Neural cell (in vitro differentiated cells): ENCODE measurements around the gene NAGA. TPM values are rescaled to one million over a fixed set of nuclear protein-coding genes. Genes with fewer than 3 reads are reported as not detected.
A peak's percentile ranks its signal among the peaks of the same experiment; 100 is the strongest.
"Not testable (repeated sequence)": the region's sequence is repeated elsewhere in the genome, so short reads cannot be mapped to it uniquely, and the experiment has no call there.

Experiments
- H2AFZ ChIP-seq: fragments of 200-600, 300-800 bp; sonication (generic), shearing (Covaris generic); 2 replicates; pipeline ENCODE4 v1.6.0; 2014; ENCODE audit warnings: low read depth, mild to moderate bottlenecking, antibody characterized with exemption, low read length, moderate library complexity
- H3F3A ChIP-seq: fragments of 200-600 bp; shearing (Covaris generic); 2 replicates; pipeline ENCODE4 v1.6.1; 2016; ENCODE audit warnings: mild to moderate bottlenecking, moderate library complexity, mixed read lengths, antibody characterized with exemption, low read length; ENCODE audit not compliant: insufficient read depth, poor library complexity, severe bottlenecking
- H3K27ac ChIP-seq: fragments of 200-600, 300-800 bp; sonication (generic), shearing (Covaris generic); 2 replicates; pipeline ENCODE4 v1.5.1; 2014; ENCODE audit warnings: mild to moderate bottlenecking, low read length, moderate library complexity
- H3K27me3 ChIP-seq: fragments of 300-800, 200-600 bp; sonication (generic), shearing (Covaris generic); 2 replicates; pipeline ENCODE4 v1.6.0; 2014; ENCODE audit warnings: mild to moderate bottlenecking, low read depth, low read length, moderate library complexity; ENCODE audit not compliant: insufficient read depth
- H3K36me3 ChIP-seq: fragments of 300-800, 200-600 bp; sonication (generic), shearing (Covaris generic); 2 replicates; pipeline ENCODE4 v1.5.1; 2014; ENCODE audit warnings: mild to moderate bottlenecking, antibody characterized with exemption, low read length, moderate library complexity; ENCODE audit not compliant: insufficient read depth
- H3K4me2 ChIP-seq: fragments of 300-800, 200-600 bp; sonication (generic), shearing (Covaris generic); 2 replicates; pipeline ENCODE4 v1.6.0; 2014; ENCODE audit warnings: mild to moderate bottlenecking, low read length
- H3K4me3 ChIP-seq: fragments of 300-800, 200-600 bp; sonication (generic), shearing (Covaris generic); 2 replicates; pipeline ENCODE4 v1.5.1; 2014; ENCODE audit warnings: mild to moderate bottlenecking, low read length, moderate library complexity
- H3K79me2 ChIP-seq: fragments of 200-600 bp; shearing (Covaris generic); replicated peaks from 2 replicates; pipeline ENCODE4 v1.6.0; 2014; ENCODE audit warnings: mild to moderate bottlenecking, low read length, moderate library complexity; ENCODE audit not compliant: insufficient read depth
- H3K9ac ChIP-seq: fragments of 300-800, 200-600 bp; sonication (generic), shearing (Covaris generic); 2 replicates; pipeline ENCODE4 v1.6.1; 2016; ENCODE audit warnings: mild to moderate bottlenecking, low read length, mixed read lengths
- H3K9me2 ChIP-seq: fragments of 200-600 bp; shearing (Covaris generic); 2 replicates; pipeline ENCODE4 v1.6.1; 2016; ENCODE audit warnings: mild to moderate bottlenecking, low read length, mixed read lengths; ENCODE audit not compliant: insufficient read depth
- H3K9me3 ChIP-seq: fragments of 200-600, 300-800 bp; sonication (generic), shearing (Covaris generic); 2 replicates; pipeline ENCODE4 v1.6.1; 2016; ENCODE audit warnings: mild to moderate bottlenecking, mixed run types, low read length, moderate library complexity, mixed read lengths
- H4K20me1 ChIP-seq: fragments of 200-600 bp; shearing (Covaris generic); 2 replicates; pipeline ENCODE4 v1.6.1; 2016; ENCODE audit warnings: mild to moderate bottlenecking, mixed run types; ENCODE audit not compliant: insufficient read depth
- EP300 ChIP-seq: fragments of 450-650 bp; conservative IDR thresholded peaks from 2 replicates; pipeline ENCODE4 v1.6.1; 2014; ENCODE audit warnings: antibody characterized with exemption, mild to moderate bottlenecking, moderate library complexity; ENCODE audit not compliant: poor library complexity, severe bottlenecking
- EZH2 ChIP-seq: fragments of 200-600, 300-800 bp; shearing (Covaris generic), sonication (generic); IDR thresholded peaks from 2 replicates; pipeline ENCODE4 v1.6.1; 2014; ENCODE audit warnings: antibody characterized with exemption, low read length, borderline replicate concordance, mild to moderate bottlenecking; ENCODE audit not compliant: insufficient read depth, poor library complexity, severe bottlenecking
- MXI1 ChIP-seq: fragments of 450-650 bp; conservative IDR thresholded peaks from 2 replicates; pipeline ENCODE4 v1.6.1; 2014; ENCODE audit warnings: antibody characterized with exemption, mild to moderate bottlenecking; ENCODE audit not compliant: poor library complexity, severe bottlenecking
- POLR2AphosphoS5 ChIP-seq: IDR thresholded peaks from 2 replicates; pipeline ENCODE4 v1.6.1; 2012
- RAD21 ChIP-seq: fragments of 450-650 bp; conservative IDR thresholded peaks from 2 replicates; pipeline ENCODE4 v1.6.1; 2014; ENCODE audit warnings: antibody characterized with exemption, mild to moderate bottlenecking, moderate library complexity
- SMC3 ChIP-seq: fragments of 450-650 bp; conservative IDR thresholded peaks from 2 replicates; pipeline ENCODE4 v1.6.1; 2014; ENCODE audit warnings: antibody characterized with exemption, mild to moderate bottlenecking, moderate library complexity; ENCODE audit not compliant: poor library complexity
- TAF1 ChIP-seq: IDR thresholded peaks from 2 replicates; pipeline ENCODE4 v1.6.1; 2012; ENCODE audit warnings: low read depth
- polyA plus RNA-seq: library from polyadenylated mRNA; depleted of rRNA; stranded (reverse); fragments of >200 nt; gene quantifications from 2 replicates; pipeline ENCODE4 v1.2.3, GENCODE V29; 2014
- TF ChIP-seq, protein P1 (sequence below): IDR thresholded peaks from 2 replicates; pipeline ENCODE4 v1.6.1; 2012; ENCODE audit warnings: borderline replicate concordance
- TF ChIP-seq, protein P2 (sequence below): fragments of 450-650 bp; IDR thresholded peaks from 2 replicates; pipeline ENCODE4 v1.5.1; 2014; ENCODE audit warnings: antibody characterized with exemption, mild to moderate bottlenecking, moderate library complexity; ENCODE audit not compliant: poor library complexity, severe bottlenecking

The NAGA gene
- polyA plus RNA-seq, 1 donor from 2014 or later: 8.8 TPM

DNA sequence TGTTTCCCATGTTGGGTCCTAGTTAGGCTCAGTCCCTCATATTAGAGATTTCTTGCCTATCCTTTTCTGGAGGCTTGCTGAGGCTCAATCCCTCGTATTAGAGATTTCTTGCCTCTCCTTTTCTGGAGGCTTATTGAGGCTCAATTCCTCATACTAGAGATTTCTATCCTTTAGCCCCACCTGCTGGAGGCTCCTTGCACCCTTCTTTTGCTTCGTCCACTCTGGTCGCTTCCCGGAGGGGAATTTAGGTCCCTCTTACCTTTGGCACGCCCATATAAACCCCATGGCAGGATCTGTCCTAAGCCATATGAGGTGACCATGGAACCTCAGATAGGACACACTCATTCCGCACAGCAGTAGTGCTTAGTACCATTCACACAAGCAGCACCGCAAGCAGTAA lies 44.1 kb upstream of the NAGA start:
- Histone ChIP-seq H3F3A (no peaks in the 10 kb centered on the region), H3K9me2 (no peaks in the 10 kb centered on the region), H3K4me3 (no peak overlapping the region), H3K27me3 (no peaks in the 10 kb centered on the region), H2AFZ (no peak overlapping the region), H3K36me3 (no peaks in the 10 kb centered on the region), H3K9ac (no peak overlapping the region), H3K4me2 (no peak overlapping the region), H3K79me2 (no peaks in the 10 kb centered on the region), H4K20me1 (no peaks in the 10 kb centered on the region), H3K27ac (no peak overlapping the region), H3K9me3 (no peaks in the 10 kb centered on the region)
- TF ChIP-seq POLR2AphosphoS5 (no peak), MXI1 (no peak), EZH2 (no peak), EP300 (no peak), SMC3 (peak; percentile 62), RAD21 (peak; percentile 59), TAF1 (no peak)
- TF ChIP-seq, protein P1, sequence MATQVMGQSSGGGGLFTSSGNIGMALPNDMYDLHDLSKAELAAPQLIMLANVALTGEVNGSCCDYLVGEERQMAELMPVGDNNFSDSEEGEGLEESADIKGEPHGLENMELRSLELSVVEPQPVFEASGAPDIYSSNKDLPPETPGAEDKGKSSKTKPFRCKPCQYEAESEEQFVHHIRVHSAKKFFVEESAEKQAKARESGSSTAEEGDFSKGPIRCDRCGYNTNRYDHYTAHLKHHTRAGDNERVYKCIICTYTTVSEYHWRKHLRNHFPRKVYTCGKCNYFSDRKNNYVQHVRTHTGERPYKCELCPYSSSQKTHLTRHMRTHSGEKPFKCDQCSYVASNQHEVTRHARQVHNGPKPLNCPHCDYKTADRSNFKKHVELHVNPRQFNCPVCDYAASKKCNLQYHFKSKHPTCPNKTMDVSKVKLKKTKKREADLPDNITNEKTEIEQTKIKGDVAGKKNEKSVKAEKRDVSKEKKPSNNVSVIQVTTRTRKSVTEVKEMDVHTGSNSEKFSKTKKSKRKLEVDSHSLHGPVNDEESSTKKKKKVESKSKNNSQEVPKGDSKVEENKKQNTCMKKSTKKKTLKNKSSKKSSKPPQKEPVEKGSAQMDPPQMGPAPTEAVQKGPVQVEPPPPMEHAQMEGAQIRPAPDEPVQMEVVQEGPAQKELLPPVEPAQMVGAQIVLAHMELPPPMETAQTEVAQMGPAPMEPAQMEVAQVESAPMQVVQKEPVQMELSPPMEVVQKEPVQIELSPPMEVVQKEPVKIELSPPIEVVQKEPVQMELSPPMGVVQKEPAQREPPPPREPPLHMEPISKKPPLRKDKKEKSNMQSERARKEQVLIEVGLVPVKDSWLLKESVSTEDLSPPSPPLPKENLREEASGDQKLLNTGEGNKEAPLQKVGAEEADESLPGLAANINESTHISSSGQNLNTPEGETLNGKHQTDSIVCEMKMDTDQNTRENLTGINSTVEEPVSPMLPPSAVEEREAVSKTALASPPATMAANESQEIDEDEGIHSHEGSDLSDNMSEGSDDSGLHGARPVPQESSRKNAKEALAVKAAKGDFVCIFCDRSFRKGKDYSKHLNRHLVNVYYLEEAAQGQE: no peak
- TF ChIP-seq, protein P2, sequence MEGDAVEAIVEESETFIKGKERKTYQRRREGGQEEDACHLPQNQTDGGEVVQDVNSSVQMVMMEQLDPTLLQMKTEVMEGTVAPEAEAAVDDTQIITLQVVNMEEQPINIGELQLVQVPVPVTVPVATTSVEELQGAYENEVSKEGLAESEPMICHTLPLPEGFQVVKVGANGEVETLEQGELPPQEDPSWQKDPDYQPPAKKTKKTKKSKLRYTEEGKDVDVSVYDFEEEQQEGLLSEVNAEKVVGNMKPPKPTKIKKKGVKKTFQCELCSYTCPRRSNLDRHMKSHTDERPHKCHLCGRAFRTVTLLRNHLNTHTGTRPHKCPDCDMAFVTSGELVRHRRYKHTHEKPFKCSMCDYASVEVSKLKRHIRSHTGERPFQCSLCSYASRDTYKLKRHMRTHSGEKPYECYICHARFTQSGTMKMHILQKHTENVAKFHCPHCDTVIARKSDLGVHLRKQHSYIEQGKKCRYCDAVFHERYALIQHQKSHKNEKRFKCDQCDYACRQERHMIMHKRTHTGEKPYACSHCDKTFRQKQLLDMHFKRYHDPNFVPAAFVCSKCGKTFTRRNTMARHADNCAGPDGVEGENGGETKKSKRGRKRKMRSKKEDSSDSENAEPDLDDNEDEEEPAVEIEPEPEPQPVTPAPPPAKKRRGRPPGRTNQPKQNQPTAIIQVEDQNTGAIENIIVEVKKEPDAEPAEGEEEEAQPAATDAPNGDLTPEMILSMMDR: peak; percentile 62

DNA sequence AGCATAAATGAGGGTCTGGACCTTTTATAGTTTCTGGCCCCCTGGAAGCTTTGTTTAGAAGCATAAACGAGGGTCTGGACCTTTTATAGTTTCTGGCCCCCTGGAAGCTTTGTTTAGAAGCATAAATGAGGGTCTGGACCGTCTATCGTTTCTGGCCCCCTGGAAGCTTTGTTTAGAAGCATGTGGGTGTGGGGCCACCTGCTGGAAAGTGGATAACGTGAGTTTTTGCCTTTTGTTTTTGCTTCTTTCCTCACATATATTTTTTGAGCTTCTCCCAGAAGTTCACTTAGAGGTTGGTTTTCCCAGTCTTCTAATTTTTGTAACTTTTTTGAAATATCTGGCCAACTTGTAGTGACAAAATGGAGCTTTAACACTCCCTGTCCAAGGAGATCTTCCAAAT lies 42.2 kb upstream of the NAGA start:
- H3K9ac ChIP-seq, H2AFZ ChIP-seq, H4K20me1 ChIP-seq, H3F3A ChIP-seq, H3K27ac ChIP-seq, H3K79me2 ChIP-seq, H3K36me3 ChIP-seq, H3K9me3 ChIP-seq, H3K4me2 ChIP-seq, H3K27me3 ChIP-seq, H3K9me2 ChIP-seq, H3K4me3 ChIP-seq: not testable (repeated sequence)

DNA sequence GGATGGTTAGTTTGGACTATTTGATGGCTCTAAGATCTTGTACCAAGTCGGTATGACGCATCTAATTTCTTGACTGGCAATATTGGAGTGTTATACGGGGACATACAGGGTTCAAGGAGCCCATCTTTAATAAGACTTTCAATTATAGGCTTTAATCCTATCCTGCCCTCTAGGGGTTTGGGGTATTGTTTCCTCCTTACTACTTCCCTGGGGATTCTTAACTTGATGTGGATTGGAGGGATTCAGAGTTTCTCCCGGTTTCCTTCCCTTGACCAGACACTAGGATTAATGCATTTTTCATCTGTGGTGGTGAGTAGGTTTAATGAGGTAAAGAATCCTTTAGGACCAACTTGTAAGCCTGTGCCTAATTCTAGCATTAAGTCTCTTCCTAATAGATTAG lies 41.2 kb upstream of the NAGA start:
- no peaks in the 10 kb centered on the region for H4K20me1 ChIP-seq
- H3K9me3 ChIP-seq: no peaks in the 10 kb centered on the region
- no peak overlapping the region for H2AFZ ChIP-seq
- H3K9me2 ChIP-seq: no peaks in the 10 kb centered on the region
- no peaks in the 10 kb centered on the region for H3K27me3 ChIP-seq
- no peak overlapping the region for H3K27ac ChIP-seq
- H3K36me3 ChIP-seq: no peaks in the 10 kb centered on the region
- TF ChIP-seq SMC3: no peak
- no peak for TF ChIP-seq TAF1
- TF ChIP-seq EZH2: no peak
- no peak for TF ChIP-seq RAD21
- no peak for TF ChIP-seq MXI1
- TF ChIP-seq EP300: no peak
- TF ChIP-seq, protein P1: no peak
- no peak for TF ChIP-seq POLR2AphosphoS5
- TF ChIP-seq, protein P2: no peak
- H3K79me2 ChIP-seq: no peaks in the 10 kb centered on the region
- no peaks in the 10 kb centered on the region for H3F3A ChIP-seq
- no peak overlapping the region for H3K9ac ChIP-seq
- H3K4me3 ChIP-seq: no peak overlapping the region
- H3K4me2 ChIP-seq: no peak overlapping the region
